Ascending aorta (tissue), 2 donors: ENCODE results near the gene C6orf52. TPM values are rescaled to one million over a fixed set of nuclear protein-coding genes. Genes with fewer than 3 reads are reported as not detected.
A peak's percentile ranks its signal among the peaks of the same experiment; 100 is the strongest.

Source experiments
- DNase-seq, 2 donors: peaks; one replicate each; pipeline ENCODE4 v3.0.0-alpha.2; 2019; ENCODE audit warnings: low spot score in 2 of 2
- H3K27ac ChIP-seq, 2 donors: fragments of 200-600 bp; sonication (generic); one replicate each; pipeline ENCODE4 v1.5.1; 2016 to 2017; ENCODE audit warnings: mild to moderate bottlenecking in 1 of 2
- H3K27me3 ChIP-seq: fragments of 200-600 bp; sonication (generic); one replicate; pipeline ENCODE4 v1.5.1; 2017
- H3K36me3 ChIP-seq, 2 donors: fragments of 200-600 bp; sonication (generic); one replicate each; pipeline ENCODE4 v1.5.1; 2016
- H3K4me1 ChIP-seq, 2 donors: fragments of 200-600 bp; sonication (generic); one replicate each; pipeline ENCODE4 v1.5.1; 2016 to 2017; ENCODE audit warnings: mild to moderate bottlenecking in 1 of 2
- H3K4me3 ChIP-seq, 2 donors: fragments of 200-600 bp; sonication (generic); one replicate each; pipeline ENCODE4 v1.5.1; 2016 to 2017; ENCODE audit warnings: mild to moderate bottlenecking in 1 of 2
- H3K9me3 ChIP-seq, 2 donors: fragments of 200-600 bp; sonication (generic); one replicate each; pipeline ENCODE4 v1.5.1; 2016
- CTCF ChIP-seq, 3 experiments: fragments of 200-600 bp in 2 of 3; fragments of 450-650 bp in 1 of 3; sonication (generic) in 2 of 3; IDR thresholded peaks; one replicate each; pipeline ENCODE4 v1.5.1; 2016 to 2019; ENCODE audit warnings: antibody characterized with exemption in 3 of 3, mild to moderate bottlenecking in 1 of 3, moderate library complexity in 1 of 3
- intact Hi-C: fragments of 100-400 bp; cut with DNase I; formaldehyde crosslinking; loops from one replicate; pipeline ENCODE4 v1.15.1; 2023
- total RNA-seq: library from RNA; depleted of rRNA; stranded (reverse); fragments of >200 nt; gene quantifications from one replicate; pipeline ENCODE4 v1.1.0, GENCODE V29; 2016

The C6orf52 gene
- total RNA-seq, 1 donor from 2014 or later, result not detected

- Histone ChIP-seq H3K4me3 (peak overlapping the region; percentile 40 to 77), H3K27me3 (no peaks in the 10 kb centered on the region), H3K4me1 (peaks cover 7 to 14% of the 10 kb centered on the region in 2 donors), H3K9me3 (peaks cover 0 to 6% of the 10 kb centered on the region in 2 donors), H3K36me3 (no peaks in the 10 kb centered on the region), H3K27ac (peak overlapping the region; percentile 61 to 84)
- intact Hi-C loops, result no loop called here
- no peak for TF ChIP-seq CTCF (IDR thresholded peaks at IDR 0.05)
- no peak for DNase-seq
Measured at GRCh38 chr6:10719964-10720264, 25.5 kb upstream of the C6orf52 start.

- no peaks in the 10 kb centered on the region for H3K27me3 ChIP-seq
- H3K27ac ChIP-seq, result peak overlapping the region; percentile 61 to 84
- H3K4me1 ChIP-seq, result peaks cover 4 to 9% of the 10 kb centered on the region in 2 donors
- TF ChIP-seq CTCF (IDR thresholded peaks at IDR 0.05), result no peak
- intact Hi-C loops, result no loop called here
- H3K4me3 ChIP-seq, result peak overlapping the region in 1 of 2 donors; percentile 77
- no peak for DNase-seq
- peaks cover 0 to 6% of the 10 kb centered on the region in 2 donors for H3K9me3 ChIP-seq
- H3K36me3 ChIP-seq, result no peaks in the 10 kb centered on the region
Measured at GRCh38 chr6:10719296-10719963, 25.0 kb upstream of the C6orf52 start.

GRCh38 chr6:10713962-10714361 lies 19.5 kb upstream of the C6orf52 start:
- no peak for TF ChIP-seq CTCF (IDR thresholded peaks at IDR 0.05)
- H3K36me3 ChIP-seq, result peaks cover 3 to 11% of the 10 kb centered on the region in 2 donors
- intact Hi-C loops, result no loop called here

GRCh38 chr6:10696655-10697054 lies 2.2 kb upstream of the C6orf52 start:
- DNase-seq, result no peak
- no peaks in the 10 kb centered on the region for H3K9me3 ChIP-seq
- no peak overlapping the region for H3K4me3 ChIP-seq
- no peak for TF ChIP-seq CTCF (IDR thresholded peaks at IDR 0.05)
- H3K36me3 ChIP-seq, result peaks cover 16 to 37% of the 10 kb centered on the region in 2 donors
- H3K27ac ChIP-seq, result no peak overlapping the region
- intact Hi-C loops, result loop anchor here (5.0 kb wide), 1 partner anchor 41 kb away; no protein-coding TSS in a partner anchor
- peaks cover 0 to 23% of the 10 kb centered on the region in 2 donors for H3K4me1 ChIP-seq
- no peaks in the 10 kb centered on the region for H3K27me3 ChIP-seq

More at GRCh38 chr6:10713962-10714361, 19.5 kb upstream of the C6orf52 start:
- H3K9me3 ChIP-seq, result peaks cover 0 to 6% of the 10 kb centered on the region in 2 donors
- H3K27me3 ChIP-seq, result no peaks in the 10 kb centered on the region
- H3K4me3 ChIP-seq, result no peak overlapping the region
- no peak overlapping the region for H3K27ac ChIP-seq
- DNase-seq, result no peak
- H3K4me1 ChIP-seq, result no peaks in the 10 kb centered on the region

GRCh38 chr6:10695086-10695657 lies 756 bp upstream of the C6orf52 start:
- peak overlapping the region; percentile 85 to 95 for H3K27ac ChIP-seq
- peaks cover 0 to 23% of the 10 kb centered on the region in 2 donors for H3K4me1 ChIP-seq
- peak overlapping the region; percentile 72 to 87 for H3K4me3 ChIP-seq
- H3K9me3 ChIP-seq, result no peaks in the 10 kb centered on the region
- no peaks in the 10 kb centered on the region for H3K27me3 ChIP-seq
- no peak for TF ChIP-seq CTCF (IDR thresholded peaks at IDR 0.05)
- no peak for DNase-seq
- H3K36me3 ChIP-seq, result peaks cover 16 to 27% of the 10 kb centered on the region in 2 donors
- intact Hi-C loops, result loop anchor here (2.0 to 5.0 kb wide), 2 partner anchors 42 to 50 kb away; no protein-coding TSS in a partner anchor
